Activated CD4-positive, alpha-beta T cell treated with anti-CD3 and anti-CD28 coated beads, Interleukin-2, amount 50 U/mL, for 16 hours (primary cell): ENCODE results near the gene PDXDC1.
"Not testable (repeated sequence)": the region's sequence is repeated elsewhere in the genome, so short reads cannot be mapped to it uniquely, and the experiment has no call there.

Source experiments
- DNase-seq: peaks from one replicate; pipeline ENCODE4 v3.0.0-alpha.2; 2020

PDXDC1 gene

GRCh38 chr16:15043344-15043743 is 68.5 kb downstream of the PDXDC1 start:
- DNase-seq: no peak

DNA sequence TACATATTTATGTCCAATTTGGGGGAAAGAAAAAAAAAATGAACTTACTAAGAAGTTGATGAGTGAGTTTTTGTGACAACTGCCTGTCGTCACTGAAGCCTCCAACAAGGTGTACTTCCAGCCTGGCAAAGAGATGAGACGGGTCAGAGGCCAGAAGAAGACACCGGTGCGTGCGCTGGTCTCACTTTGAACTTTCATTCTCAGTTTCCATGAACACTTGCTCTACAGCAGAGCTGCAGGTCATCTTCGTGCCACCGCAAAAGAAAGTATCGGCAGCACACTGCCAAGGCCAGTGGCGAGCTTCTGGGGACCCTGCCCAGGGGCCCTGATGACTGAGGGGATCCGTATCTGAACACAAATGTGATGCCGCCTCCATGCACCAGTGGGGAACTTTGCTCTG is 69.5 kb downstream of the PDXDC1 start:
- no peak for DNase-seq

GRCh38 chr16:15045270-15045669 is 70.4 kb downstream of the PDXDC1 start:
- not testable (repeated sequence) for DNase-seq

GRCh38 chr16:15046692-15047376 is 72.0 kb downstream of the PDXDC1 start:
- no peak for DNase-seq

DNA sequence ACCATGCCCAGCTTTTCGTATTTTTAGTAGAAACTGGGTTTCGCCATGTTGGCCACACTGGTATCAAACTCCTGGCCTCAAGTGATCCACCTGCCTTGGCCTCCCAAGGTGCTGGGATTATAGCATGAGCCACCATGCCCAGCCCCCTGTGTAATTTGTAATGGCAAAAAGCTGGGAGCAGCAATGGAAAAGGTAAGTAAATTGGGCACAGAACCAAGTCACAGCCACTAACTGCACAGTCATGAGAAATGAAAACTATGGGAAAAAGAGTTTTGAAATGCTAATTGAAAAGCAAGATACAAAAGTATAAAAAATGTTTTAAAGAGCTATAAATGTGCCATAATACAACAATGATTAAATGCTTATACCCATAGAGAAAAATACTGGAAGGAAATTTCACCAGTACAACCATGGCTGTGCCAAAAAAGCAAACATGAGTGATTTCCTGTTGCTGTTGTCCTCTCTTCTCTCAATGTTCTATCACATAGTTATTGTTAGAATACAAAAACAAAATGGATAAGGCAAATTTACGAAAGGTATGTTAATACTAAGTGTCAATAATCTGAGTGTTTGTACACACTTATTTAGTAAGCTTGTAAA is 74.9 kb downstream of the PDXDC1 start:
- no peak for DNase-seq

DNA sequence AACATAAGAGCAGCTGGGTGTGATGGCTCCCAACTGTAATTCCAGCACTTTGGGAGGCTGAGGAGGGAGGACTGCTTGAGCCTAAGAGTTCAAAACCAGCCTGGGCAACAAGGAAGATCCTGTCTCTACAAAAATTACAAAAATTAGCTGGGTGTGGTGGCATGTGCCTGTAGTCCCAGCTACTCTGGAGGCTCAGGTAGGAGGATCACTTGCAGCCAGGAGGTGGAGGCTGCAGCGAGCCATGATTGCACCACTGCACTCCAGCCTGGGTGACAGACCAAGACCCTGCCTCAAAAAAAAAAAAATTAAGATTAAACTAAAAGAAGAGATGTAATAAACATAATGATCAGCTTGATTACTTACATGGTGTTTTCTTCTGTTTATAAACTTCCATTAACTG is 75.6 kb downstream of the PDXDC1 start:
- DNase-seq: not testable (repeated sequence)

DNA sequence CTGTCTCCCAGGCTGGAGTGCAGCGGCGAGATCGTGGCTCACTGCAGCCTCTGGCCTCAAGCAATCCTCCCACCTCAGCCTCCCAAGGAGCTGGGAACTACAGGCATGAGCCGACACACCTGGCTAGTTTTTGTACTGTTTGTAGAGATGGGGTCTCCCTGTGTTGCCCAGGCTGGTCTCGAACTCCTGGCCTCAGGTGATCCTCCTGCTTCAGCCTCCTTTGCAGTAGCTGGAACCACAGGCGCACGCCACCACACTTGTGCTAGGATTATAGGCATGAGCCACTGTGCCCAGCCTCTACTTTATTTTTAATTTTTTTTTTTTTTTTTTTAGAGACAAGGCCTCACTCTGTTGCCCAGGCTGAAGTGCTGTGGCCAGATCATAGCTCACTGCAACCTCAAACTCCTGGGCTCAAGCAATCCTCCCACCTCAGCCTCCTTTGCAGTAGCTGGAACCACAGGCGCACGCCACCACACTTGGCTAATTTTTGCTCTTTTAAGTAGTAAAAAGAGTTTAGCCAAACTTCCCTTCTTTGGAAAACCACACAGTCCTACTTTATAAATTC is 76.6 kb downstream of the PDXDC1 start:
- DNase-seq: no peak

GRCh38 chr16:15052747-15053476 is 78.1 kb downstream of the PDXDC1 start:
- DNase-seq: no peak

DNA sequence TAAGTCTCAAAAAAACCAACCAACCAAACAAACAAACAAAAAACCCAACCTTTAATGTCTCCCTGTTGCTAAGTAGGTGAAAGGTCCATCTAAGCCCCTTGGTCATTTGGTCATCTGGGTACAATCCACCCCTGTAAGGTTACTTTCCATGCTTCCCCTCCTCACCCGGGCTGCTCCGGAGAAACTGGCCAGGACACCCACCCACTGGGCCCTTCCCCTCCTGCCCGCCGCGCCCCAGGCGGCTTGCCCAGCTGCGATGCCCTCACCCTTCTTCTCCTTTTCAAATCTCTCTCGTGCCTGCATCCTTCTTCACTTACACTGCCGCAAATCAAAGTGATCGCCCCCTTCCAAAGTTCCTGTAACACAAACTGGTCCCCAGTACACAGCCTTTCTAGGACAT is 79.1 kb downstream of the PDXDC1 start:
- no peak for DNase-seq

DNA sequence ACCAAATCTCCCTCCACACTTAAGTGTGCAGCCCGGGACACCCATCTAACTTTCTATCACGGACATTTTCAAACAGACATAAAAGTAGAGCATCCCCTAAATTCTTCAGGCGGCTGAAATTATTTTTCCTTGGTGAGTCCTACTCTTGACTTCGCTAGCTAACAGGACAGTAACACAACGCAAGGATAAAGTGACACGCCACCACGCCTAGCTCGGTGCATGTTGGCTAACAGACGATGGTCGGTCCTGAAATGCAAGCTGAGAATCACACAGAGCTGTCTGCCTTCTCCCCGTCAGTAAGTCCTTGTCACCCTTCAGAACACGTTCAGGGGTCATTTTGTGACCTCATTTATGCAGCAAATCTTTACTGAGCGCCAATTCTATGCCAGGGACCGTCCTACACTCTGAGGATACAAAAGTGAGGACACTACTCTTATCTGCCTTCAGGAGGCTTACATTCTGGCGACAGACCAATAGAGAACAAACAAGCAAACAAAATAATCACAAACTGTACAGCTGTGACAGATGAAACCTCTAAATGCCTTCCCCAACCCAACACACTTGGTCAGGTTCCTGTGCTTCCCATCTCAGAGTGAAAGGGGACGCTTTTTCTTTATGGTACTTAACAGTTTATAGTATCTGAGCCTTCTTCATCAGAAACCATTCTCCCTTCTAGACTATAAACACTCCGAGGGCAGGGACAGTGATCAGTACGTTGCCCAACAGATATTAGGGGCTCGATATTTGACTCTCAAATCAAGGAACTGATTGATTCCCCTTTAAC is 79.7 kb downstream of the PDXDC1 start:
- no peak for DNase-seq

DNA sequence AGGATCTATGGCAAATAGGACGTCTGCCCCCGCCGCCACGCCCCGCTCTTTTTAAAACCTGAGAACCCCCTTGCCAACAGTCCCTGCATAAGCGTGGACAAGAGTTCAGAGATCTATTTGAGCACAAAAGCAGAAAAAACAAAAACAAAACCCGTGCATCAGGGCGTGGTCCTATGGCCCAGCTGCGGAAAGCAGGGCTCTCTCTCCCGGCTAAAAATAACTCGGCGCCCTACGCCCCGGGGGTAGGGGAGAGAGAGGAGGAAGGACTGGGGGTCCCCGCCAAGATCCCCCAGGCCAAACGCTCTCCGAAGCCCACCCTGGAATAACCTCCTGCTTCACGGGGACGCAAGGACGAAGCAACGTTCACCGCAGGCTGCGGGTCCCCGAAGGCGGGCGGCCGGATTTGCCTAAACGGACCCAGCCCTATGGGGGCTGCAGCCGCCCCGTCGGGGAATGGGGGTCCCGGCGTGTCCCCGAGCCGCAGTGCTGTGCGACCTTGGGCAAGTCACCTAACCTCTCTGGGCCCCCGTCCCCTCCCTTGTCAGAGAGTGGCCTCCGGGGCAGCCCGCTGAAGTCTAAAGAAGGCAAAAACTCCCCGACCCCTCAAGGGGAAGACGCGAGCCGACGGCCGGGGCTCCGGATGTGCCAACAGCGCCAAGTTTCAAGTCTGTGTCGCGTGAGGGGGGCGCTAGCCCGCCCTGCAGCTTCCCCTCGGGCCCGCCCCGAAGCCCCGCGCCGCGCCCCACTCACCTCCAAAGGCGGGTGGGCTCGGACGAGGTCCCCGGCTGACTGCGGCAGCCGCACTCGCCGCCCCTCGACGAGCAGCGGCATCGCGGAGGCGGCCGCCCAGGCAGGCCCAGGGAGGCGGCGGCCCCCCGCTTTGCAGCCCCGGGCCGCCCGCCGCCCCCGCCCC is 80.6 kb downstream of the PDXDC1 start:
- DNase-seq: peak; percentile 56

DNA sequence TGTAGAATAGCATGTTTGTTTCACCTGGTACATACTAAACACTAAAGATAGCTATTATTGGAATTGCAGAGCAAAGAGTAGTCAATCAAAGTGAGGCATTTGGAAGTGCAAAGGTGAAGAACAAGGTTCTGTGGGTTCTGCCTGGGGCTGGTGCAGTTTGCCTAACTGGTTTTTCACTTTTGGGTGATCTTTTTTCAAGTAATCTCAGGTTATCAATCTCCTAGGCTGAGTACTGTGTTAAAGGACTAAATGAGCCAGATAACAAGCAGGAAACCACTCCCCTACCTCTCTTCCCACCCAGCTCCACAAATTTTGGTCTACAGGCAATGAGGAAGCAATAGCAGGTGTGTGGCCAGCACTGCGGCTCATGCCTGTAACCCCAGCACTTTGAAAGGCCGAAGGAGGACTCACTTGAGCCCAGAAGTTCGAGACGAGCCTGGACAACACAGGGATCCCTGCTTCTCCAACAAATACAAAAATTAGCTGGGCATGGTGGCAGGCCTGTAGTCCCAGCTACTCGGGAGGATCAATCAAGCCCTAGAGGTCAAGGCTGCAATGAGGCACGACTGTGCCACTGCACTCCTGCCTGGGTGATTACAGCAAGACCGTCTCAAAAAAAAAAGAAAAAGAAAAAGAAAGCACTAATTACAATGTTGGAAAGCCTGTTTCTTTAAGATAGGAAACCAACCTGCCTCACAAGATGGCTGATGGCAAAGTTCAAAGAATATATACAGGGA is 83.0 kb downstream of the PDXDC1 start:
- DNase-seq: no peak

GRCh38 chr16:15059324-15059723 is 84.5 kb downstream of the PDXDC1 start:
- no peak for DNase-seq

GRCh38 chr16:15062085-15062810 is 87.4 kb downstream of the PDXDC1 start:
- peak; percentile 61 for DNase-seq

DNA sequence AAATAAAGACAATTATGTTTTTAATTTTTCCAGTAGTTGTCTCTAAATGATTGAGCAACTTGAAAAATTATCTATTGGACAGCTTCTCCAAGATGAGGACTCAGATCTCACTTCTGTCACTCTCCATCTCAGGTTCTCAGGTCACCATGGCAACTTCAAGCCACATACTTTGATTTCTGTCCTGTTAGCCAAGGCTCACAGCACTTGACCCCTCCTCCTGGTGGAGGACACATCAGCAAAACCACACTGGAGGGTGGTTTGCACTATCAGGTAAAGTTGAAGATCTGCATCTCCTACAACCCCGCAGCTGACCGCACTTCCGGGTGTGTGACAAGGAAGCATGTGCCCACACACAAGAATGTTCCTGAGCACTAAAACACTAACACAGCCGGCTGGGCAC is 91.1 kb downstream of the PDXDC1 start:
- DNase-seq: peak; percentile 10

DNA sequence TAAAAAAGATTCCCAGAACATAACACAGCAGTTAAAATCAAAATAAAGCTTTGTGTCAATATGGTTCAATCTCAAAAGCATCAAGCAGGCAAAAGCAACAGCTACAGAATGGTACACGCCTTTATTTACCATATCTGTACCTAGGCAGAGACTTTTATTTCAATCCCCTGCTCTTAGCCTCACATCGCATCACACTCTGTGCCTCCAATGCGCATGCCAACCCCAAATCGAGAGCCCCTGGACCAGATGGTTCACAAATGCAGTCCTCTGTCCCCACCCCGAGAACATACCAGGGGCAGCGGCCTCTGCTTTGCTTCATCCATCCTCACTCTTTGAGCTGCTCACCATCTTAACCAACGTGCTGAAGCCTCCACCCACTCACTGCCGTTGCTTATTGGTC is 91.9 kb downstream of the PDXDC1 start:
- DNase-seq: not testable (repeated sequence)

GRCh38 chr16:15071013-15071412 is 96.2 kb downstream of the PDXDC1 start:
- not testable (repeated sequence) for DNase-seq

DNA sequence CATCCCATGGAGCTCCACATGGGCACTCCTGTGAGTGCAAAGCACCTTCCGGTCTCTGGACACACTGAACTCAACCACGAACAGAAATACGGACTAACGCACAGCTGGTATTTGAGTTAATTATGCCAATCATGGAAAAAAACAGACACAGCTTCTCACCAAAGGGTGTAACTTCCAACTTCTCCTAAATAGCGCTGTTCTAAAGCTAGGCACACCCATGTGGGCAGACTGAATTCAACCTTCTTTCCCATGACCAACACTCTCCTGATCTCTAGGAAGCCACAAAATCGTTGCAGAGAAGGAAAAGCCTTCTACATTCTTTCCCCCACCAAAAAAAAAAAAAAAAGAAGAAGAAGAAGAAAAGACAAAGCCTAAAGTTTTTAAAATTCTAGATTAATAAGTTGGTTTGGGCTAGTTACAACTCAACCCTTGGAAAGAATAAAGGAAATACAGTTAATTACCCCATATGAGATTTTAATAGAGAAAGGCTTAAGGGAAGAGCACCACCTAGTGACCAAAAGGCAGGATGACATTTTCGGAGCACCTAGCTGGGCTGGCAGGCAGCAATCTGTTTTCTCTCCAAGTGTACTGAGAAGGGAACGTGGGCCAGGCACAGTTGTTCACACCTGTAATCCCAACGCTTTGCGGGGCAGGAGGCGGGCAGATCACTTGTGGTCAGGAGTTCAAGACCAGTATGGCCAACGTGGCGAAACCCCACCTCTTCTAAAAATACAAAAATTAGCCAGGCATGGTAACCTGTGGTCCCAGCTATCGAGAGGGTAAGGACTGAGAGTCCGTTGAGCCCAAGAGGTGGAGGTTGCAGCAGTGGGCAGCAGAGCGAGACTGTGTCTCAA is 97.3 kb downstream of the PDXDC1 start:
- DNase-seq: not testable (repeated sequence)

DNA sequence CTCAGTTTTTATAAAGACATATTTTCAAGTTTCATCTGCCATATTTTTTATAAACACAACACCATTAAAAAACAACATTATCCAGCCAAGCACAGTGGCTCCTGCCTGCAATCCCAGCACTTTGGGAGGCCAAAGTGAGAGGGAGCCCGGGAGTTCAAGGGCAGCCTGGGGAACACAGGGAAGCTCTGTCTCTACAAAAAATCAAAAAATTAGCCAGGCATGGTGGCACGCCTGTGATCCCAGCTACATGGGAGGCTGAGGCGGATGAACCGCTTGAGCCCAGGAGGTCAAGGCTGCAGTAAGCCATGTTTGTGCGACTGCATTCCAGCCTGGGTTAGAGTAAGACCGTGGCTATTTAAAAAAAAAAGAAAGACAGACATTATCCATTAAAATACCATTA is 98.3 kb downstream of the PDXDC1 start:
- no peak for DNase-seq
